C1 segment of cervical spinal cord (tissue), 14 donors: Measurements from ENCODE around the gene UBE2QL1.
A peak's percentile ranks its signal among the peaks of the same experiment; 100 is the strongest.
"Not testable (repeated sequence)": the region's sequence is repeated elsewhere in the genome, so short reads cannot be mapped to it uniquely, and the experiment has no call there.

Source experiments
- DNase-seq, 14 donors: peaks; one replicate each; lab custom pipeline; 2025; lab: John Stamatoyannopoulos, UW

The UBE2QL1 gene

DNA sequence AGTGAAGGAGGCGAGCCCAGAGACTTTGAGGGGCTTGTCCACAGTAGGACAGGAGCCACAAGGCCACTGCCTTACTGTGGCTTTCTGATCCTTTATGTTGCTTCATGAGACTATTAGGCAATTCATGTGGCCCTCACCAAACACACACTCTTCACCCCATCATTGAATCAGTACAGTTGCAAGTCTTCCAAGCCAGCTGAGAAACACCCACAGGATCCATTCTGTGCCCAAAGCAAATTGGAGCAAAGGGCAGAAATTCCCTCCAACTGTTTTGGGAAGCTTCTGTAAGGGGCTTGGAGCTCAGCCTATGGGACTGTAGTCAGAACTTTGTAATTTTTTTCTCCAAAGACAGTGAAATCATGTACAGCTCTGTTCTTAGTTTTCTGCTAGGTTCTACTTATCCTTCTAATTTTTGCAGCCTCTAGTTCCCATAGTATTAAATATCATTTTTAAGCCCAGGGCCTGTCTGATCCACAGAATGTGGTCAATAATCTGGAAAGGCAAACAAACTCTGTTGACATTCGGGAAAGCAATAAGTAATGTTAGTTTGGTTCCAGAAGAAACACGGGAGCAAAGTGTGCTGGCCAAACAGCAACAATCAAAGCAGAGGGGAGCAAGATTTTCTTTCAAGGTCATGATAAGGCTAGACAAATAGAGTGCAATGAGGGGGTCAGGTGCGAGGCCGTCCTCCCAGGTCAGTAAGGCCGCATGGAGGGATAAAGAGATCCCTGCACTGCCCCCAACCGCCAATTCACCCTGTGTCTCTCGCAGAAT, 47.0 kb downstream of the UBE2QL1 start:
- DNase-seq = no peak

- DNase-seq = no peak
Measured at GRCh38 chr5:6496207-6496584, 47.5 kb downstream of the UBE2QL1 start.

- no peak for DNase-seq
Measured at GRCh38 chr5:6496636-6497035, 48.0 kb downstream of the UBE2QL1 start.

DNA sequence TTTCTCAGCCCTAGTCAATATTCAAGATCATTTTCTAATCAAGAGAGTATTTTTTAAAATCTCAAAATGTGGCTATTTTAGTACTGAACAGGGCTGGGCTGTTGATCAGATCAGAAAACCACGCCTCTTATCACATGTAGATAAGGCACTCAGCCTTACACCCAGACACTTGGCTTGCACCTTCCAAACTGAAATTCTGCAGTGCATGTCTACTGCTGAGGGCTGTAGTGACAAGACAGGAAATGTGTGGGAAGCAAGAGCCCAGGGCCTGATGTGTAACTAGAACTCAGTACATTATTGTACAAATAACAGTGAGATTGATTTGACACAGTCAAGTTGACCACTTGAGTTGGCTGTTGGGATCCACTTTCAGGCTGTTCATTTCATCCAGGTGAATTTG, 48.6 kb downstream of the UBE2QL1 start:
- DNase-seq = no peak

GRCh38 chr5:6498968-6499367, 50.3 kb downstream of the UBE2QL1 start:
- DNase-seq = no peak

DNA sequence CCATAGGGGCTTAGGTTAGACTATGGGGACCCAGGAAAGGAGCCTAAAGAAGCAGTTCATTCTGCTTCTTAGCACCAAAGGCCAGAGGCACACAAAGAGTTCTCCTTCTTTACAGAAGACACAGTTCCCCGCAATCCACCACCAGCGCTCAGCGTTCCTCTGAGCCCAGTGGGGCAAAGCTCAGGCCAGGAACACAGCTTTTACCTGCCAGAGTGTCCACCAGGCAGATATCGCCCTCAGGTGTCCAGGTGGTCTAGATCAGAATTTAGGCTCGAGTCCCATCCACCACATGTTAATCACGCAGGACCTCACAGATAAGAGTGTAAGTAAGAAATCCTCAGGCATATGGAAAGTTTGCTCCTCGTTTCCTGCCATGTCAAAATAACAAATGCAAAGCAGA, 53.0 kb downstream of the UBE2QL1 start:
- DNase-seq = no peak

GRCh38 chr5:6502421-6502820, 53.8 kb downstream of the UBE2QL1 start:
- DNase-seq = no peak

GRCh38 chr5:6503342-6503741, 54.7 kb downstream of the UBE2QL1 start:
- DNase-seq = no peak

DNA sequence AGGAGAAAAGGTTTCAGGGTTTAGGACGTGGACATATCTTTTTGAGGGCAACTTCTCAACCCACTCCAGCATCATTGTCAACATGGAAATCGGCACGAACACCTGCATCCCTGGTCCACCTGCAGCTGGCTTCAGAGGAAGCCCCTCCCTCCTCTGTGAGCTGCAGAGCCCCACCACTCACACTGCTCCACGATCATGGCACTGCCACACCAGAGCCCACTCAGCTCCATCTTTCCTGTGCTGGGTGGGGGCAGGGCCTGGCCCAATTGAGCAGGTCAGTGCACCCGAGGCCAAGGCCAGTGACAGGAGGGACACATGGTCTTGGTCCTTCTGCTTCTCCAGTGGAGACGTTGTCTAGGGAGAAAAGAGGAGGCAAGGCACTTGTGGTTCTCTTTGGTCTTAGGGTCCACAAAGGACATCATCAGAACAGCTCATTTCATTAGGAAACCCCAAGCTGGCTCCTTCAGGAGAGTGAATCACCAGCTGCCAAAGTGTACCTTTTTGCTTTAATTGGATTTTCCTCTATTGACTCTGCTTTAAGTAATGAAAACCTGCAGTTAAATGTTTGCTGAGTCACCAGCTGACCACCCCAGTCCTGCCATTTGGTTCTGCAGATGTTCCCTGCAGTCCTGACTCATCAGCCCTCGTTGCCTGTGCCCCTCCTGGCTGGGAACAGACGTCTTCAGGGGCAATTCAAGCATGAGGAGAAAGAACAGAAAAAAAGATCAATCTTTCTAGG, 56.2 kb downstream of the UBE2QL1 start:
- DNase-seq = no peak

GRCh38 chr5:6505416-6505755, 56.7 kb downstream of the UBE2QL1 start:
- no peak for DNase-seq

DNA sequence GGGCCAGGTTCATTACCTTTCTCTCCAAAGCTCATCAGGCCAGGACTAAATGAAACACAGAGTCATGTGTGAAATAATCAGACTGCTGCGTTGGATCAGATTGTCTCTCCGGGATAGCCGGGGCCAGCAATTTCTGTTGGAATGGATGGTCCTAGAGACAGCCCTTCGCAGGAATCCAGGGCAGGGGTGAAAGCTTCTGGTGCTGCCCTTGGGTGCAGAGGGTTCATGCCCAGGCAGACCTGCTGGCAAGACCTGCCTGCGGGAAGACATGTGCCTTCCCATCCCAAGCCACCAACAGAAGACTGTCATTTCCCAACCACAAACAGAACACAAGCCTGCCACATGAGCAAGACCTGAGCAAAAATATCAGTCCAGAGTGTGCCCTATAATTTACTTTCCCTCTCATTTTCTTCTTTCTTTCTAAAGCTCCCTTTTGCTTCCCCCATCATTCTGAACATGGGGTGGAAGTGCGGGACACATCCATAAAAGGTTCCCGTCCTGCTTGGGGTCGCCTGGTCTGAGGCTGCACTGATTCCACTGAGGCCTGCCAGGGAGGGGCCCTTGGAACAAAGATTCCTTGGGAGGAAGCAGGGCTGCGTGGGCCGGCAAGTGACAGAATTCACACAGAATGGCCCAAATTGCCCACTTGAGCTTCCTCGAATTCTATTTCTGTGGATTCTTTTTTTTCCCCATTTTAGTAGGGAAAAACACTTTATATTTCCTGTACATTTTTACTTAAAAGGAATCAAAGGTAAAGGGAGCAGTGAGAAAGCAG, 57.3 kb downstream of the UBE2QL1 start:
- no peak for DNase-seq

DNA sequence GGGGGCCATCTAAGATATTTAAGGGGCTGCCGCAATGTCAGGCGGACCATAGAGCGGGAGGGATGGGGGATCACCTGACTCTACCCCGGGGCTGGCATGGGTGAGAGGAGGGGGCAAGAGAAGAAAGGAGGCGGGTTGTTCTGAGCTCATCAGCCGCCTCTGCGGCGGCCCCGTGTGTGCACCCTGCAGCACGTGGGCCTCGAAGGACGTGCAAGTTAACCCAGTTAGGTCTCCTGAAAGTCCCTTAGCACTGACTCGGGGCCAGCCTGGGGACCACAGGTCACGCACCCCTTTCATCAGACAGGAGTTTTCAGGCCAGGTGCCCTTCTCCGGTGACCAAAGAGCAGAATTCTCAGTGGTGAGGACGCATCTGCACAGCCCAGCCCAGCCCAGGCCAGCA, 58.0 kb downstream of the UBE2QL1 start:
- no peak for DNase-seq

GRCh38 chr5:6508931-6509330, 60.3 kb downstream of the UBE2QL1 start:
- no peak for DNase-seq

- DNase-seq = no peak
Measured at GRCh38 chr5:6510132-6510531, 61.5 kb downstream of the UBE2QL1 start.

DNA sequence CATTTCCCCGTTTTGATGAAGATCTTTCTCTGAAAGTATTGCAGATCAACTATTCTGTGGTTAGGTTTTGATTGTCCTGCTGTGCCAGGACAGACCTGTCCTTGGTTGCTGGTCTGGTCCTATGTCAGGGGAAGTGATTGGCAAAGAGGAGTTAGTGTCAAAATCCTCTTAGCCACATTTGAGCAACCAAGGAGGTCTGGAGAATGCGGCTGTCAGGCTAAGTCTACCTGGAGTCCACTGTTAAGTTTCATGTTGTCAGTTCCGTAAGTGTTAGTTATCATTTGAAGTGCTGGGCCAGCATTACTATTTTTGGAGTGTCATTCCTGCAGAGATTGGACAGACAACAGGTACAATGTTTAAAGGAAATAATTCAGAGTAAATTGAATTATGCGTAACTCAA, 62.3 kb downstream of the UBE2QL1 start:
- no peak for DNase-seq

- not testable (repeated sequence) for DNase-seq
Measured at GRCh38 chr5:6515812-6516211, 67.2 kb downstream of the UBE2QL1 start.

DNA sequence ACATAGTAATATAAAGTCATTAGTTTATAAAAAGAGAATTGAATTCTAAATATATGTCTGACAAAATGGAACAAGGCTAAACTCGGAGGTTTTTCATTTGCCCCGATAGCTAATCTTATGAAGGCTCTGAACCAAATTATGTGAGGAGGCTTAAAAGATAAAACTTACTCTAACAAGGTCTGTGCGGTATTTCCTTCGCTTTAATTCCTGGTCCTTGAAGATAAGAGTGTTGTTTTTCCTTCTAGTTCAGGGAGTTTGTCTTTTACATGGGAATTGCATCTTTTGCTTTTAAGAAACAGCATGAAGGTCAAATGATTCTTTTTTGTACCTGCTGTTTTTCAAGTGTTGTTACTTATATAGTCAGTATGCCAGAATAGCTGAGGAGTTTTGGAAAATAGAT, 68.2 kb downstream of the UBE2QL1 start:
- DNase-seq = no peak

DNA sequence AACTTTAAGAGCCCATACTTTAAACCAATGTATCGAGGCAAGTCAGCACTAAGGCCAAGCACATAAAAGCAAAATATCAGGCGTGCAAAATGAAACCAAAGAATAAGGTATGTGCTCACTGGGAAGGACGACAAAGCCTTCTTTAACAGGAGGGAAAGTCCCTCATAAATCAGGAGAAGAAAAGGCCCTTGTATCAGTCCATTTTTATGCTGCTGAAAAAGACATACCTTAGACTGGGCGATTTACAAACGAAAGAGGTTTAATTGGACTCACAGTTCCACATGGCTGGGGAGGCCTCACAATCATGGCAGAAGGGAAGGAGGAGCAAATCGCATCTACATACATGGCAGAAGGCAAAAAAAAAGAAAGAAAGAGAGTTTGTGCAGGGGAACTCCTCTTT, 68.9 kb downstream of the UBE2QL1 start:
- DNase-seq = no peak

DNA sequence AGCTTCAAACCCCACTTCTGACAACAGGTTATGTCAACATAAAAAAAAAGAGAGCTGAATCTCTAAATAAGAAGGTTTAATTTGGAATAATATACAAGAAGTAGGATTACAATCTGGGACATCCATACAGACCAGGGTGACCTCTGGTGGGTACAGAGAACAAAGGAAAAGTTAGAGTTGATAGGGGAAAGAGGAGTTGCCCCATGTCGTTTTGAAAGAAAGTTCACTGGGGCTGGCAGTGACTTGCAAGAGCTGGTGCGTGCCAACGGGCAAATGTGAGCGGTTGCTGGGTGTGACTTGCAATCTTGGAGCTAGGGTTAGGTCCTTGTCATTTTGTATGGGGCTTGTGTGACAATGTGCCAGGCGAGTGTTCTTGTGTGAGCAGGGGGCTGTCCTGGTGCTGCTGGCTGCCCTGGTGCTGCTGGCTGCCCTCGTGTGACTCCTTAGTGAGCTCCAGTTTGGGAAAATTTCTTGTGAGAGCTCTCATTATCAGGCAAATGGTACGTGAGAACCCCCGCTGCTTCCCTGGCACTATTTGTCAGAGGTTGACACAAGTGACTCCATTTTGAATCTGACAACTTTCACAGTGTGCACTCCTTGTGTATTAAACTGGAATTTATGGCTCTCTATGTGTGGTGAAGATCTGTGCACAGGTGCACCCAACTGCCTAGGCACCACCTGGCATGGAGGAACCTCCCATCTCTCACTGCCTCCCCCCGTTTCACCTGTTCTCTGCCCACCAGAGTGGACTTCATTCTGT, 69.8 kb downstream of the UBE2QL1 start:
- no peak for DNase-seq

DNA sequence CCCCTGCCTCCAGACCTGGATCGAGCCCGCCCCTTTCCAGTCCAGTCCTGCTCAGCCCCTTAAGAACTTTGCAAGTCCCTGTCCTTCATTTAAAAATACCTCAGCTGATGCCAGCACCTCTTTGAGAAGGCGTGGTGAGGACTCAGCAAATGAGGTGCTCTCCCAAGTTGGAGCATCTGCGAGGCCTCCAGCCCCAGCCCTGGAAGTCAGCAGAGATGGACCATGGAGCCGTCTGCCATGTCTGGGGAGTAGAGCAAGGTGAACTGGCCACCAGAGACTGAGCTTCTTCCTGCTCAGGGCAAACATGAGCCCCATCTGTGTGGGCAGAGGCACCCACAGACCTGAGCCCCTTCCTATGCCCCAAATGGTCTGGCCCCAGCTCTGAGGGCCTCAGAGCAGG, 71.5 kb downstream of the UBE2QL1 start:
- no peak for DNase-seq

GRCh38 chr5:6522331-6522730, 73.7 kb downstream of the UBE2QL1 start:
- DNase-seq = peak in 1 of 14 donors; percentile 48

DNA sequence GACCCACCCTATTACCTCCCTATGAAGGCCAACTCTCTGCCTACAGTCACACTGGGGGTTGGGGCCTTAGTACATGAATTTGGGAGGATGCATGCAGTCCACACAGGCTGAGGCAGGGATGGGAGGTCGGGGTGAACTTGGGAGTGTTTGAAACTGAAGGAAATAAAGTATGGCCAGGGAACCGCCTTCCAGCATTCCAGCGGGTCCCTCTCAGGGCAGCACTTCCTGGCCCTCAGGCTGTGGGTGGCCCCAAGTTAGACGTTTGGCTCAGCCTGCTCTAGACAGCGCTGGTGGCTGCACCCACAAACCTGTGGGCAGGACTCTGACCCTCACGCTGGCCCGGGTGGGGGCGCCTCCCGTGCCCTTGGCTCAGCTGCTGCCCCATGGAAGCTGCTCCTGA, 74.3 kb downstream of the UBE2QL1 start:
- no peak for DNase-seq
